Measurements from ENCODE around the gene ZNF827. TPM values are rescaled to one million over a fixed set of nuclear protein-coding genes. Genes with fewer than 3 reads are reported as not detected.

Gene ZNF827
- total RNA-seq, 1 experiment from 2014 or later, result 29.4 TPM

- H3T11ph ChIP-seq (ENCODE audit: low read length), result no peak overlapping the region
- no peak overlapping the region for H3K56ac ChIP-seq (ENCODE audit: insufficient read length, low read depth, low read length)
- H4K5ac ChIP-seq (ENCODE audit: insufficient read length, low read depth, low read length), result no peak overlapping the region
- H3K14ac ChIP-seq (ENCODE audit: insufficient read depth, low read length), result no peak overlapping the region
- H3K27me3 ChIP-seq (ENCODE audit: insufficient read depth, low read length), result no peaks in the 10 kb centered on the region; the same call in 1 of the 2 replicates
- no peak overlapping the region for H2BK120ac ChIP-seq (ENCODE audit: low read depth, low read length, poor library complexity, severe bottlenecking)
- no CpG with 5 or more reads among the region's 14 CpGs for WGBS (ENCODE audit: extremely low coverage, insufficient read length, low lambda C conversion rate)
- no peak overlapping the region for H2BK5ac ChIP-seq (ENCODE audit: insufficient read length, low read length)
- no peak for TF ChIP-seq CTCF (conservative IDR thresholded peaks at IDR 0.05)
- H3K4me1 ChIP-seq (ENCODE audit: insufficient read depth, low read length), result peaks cover 13% of the 10 kb centered on the region
- H2AK5ac ChIP-seq (ENCODE audit: insufficient read length, low read length), result no peak overlapping the region
- H2BK12ac ChIP-seq (ENCODE audit: insufficient read length, low read depth, low read length), result no peak overlapping the region
- H2BK15ac ChIP-seq (ENCODE audit: low read depth, low read length), result no peak overlapping the region
- Mint-ChIP-seq H3K4me3 (no peak overlapping the region; a peak in 2 of 5 replicates), H3K4me1 (peaks cover 35 to 36% of the 10 kb centered on the region in 2 experiments), H3K27ac (peak overlapping the region in 1 of 3 experiments; percentile 44; a peak in 1 of 7 replicates), H3K27me3 (ENCODE audit: low read depth) (no peaks in the 10 kb centered on the region; the same call in 1 of the 2 replicates), H3K36me3 (ENCODE audit: insufficient read depth in 1 of 3, low read depth in 3 of 3) (peaks cover 0 to 7% (median 3%) of the 10 kb centered on the region in 3 experiments; a peak in 3 of 7 replicates), H3K9me3 (no peaks in the 10 kb centered on the region; a peak in 1 of 5 replicates)
- H3K9me3 ChIP-seq (ENCODE audit: control insufficient read depth, low read depth, low read length), result no peaks in the 10 kb centered on the region
- no peak overlapping the region for H3K27ac ChIP-seq (ENCODE audit: insufficient read length, low read depth, low read length)
- no peak overlapping the region for H3K18ac ChIP-seq (ENCODE audit: insufficient read length, low read depth, low read length)
- no peak for DNase-seq
- no peak overlapping the region for H4K91ac ChIP-seq (ENCODE audit: insufficient read length, low read depth, low read length)
- H3K4ac ChIP-seq (ENCODE audit: low read depth, low read length), result no peak overlapping the region
- H3K79me1 ChIP-seq (ENCODE audit: insufficient read depth, low read depth, low read length, poor library complexity, severe bottlenecking), result no peaks in the 10 kb centered on the region
- no peak overlapping the region for H4K8ac ChIP-seq (replicated peaks; ENCODE audit: insufficient read length, low read depth, low read length)
- H3K9ac ChIP-seq (ENCODE audit: extremely low read depth, insufficient read length, low read length), result no peak overlapping the region
- H3K23me2 ChIP-seq (ENCODE audit: insufficient read length, low read depth, low read length, poor library complexity, severe bottlenecking), result no peaks in the 10 kb centered on the region
- no peak overlapping the region for H3K4me2 ChIP-seq (ENCODE audit: insufficient read depth, insufficient read length, low read length)
- H3K23ac ChIP-seq (ENCODE audit: insufficient read length, low read depth, low read length), result no peak overlapping the region
- H2BK20ac ChIP-seq (ENCODE audit: low read depth, low read length, poor library complexity, severe bottlenecking), result no peak overlapping the region
- no peaks in the 10 kb centered on the region for H4K20me1 ChIP-seq (ENCODE audit: control insufficient read depth, insufficient read depth, insufficient read length)
- no peak overlapping the region for H2AFZ ChIP-seq (ENCODE audit: low read length)
- no peaks in the 10 kb centered on the region for H3K79me2 ChIP-seq (ENCODE audit: insufficient read depth, low read length)
Measured at GRCh38 chr4:145734576-145735346, 203.9 kb downstream of the ZNF827 start.

All from H9 (cell line).